GM19025 (cell line): Measurements from ENCODE around the gene CLDN16.
A peak's percentile ranks its signal among the peaks of the same experiment; 100 is the strongest.

Experiments used
- ATAC-seq: cut with Tn5 transposase; IDR thresholded peaks from one replicate; pipeline ENCODE4 v1.9.1; 2021; ENCODE audit warnings: mild to moderate bottlenecking, low read depth, moderate library complexity; ENCODE audit not compliant: unreplicated experiment

Gene CLDN16

GRCh38 chr3:190378240-190378891 is 9.6 kb upstream of the CLDN16 start:
- ATAC-seq = no peak

GRCh38 chr3:190380184-190380583 is 7.8 kb upstream of the CLDN16 start:
- ATAC-seq = no peak

GRCh38 chr3:190381441-190381840 is 6.5 kb upstream of the CLDN16 start:
- no peak for ATAC-seq

GRCh38 chr3:190382082-190382481 is 5.9 kb upstream of the CLDN16 start:
- no peak for ATAC-seq

GRCh38 chr3:190384309-190384756 is 3.6 kb upstream of the CLDN16 start:
- no peak for ATAC-seq

- no peak for ATAC-seq
These were observed 2.0 kb upstream of the CLDN16 start for GRCh38 chr3:190385731-190386688.

GRCh38 chr3:190388703-190389102 is 740 bp downstream of the CLDN16 start:
- no peak for ATAC-seq

GRCh38 chr3:190396001-190396400 is 8.0 kb downstream of the CLDN16 start:
- no peak for ATAC-seq

GRCh38 chr3:190397889-190398288 is 9.9 kb downstream of the CLDN16 start:
- no peak for ATAC-seq

- ATAC-seq = no peak
These were observed 11.7 kb downstream of the CLDN16 start for GRCh38 chr3:190399677-190400076.

GRCh38 chr3:190401963-190402362 is 14.0 kb downstream of the CLDN16 start:
- ATAC-seq = no peak

- ATAC-seq = no peak
These were observed 16.8 kb downstream of the CLDN16 start for GRCh38 chr3:190404715-190405114.

- ATAC-seq = no peak
These were observed 26.3 kb downstream of the CLDN16 start for GRCh38 chr3:190414297-190414696.

- ATAC-seq = no peak
These were observed 36.1 kb downstream of the CLDN16 start for GRCh38 chr3:190424108-190424477.

- peak; percentile 57 for ATAC-seq
These were observed 36.8 kb downstream of the CLDN16 start for GRCh38 chr3:190424478-190425439.

- no peak for ATAC-seq
These were observed 37.9 kb downstream of the CLDN16 start for GRCh38 chr3:190425833-190426232.

- ATAC-seq = no peak
These were observed 39.0 kb downstream of the CLDN16 start for GRCh38 chr3:190426806-190427507.

GRCh38 chr3:190429681-190430080 is 41.7 kb downstream of the CLDN16 start:
- no peak for ATAC-seq

- ATAC-seq = no peak
These were observed 42.9 kb downstream of the CLDN16 start for GRCh38 chr3:190430906-190431305.

- no peak for ATAC-seq
These were observed 44.3 kb downstream of the CLDN16 start for GRCh38 chr3:190432216-190432615.
